LNCaP clone FGC (cell line): ENCODE data around the gene BNIP3.
"Not testable (repeated sequence)": the region's sequence is repeated elsewhere in the genome, so short reads cannot be mapped to it uniquely, and the experiment has no call there.

Source experiments
- DNase-seq: peaks from one replicate; pipeline ENCODE4 v3.0.0-alpha.2; 2011; ENCODE audit warnings: low read depth
- H3K4me3 ChIP-seq: 2 replicates; pipeline ENCODE4 v1.5.1; 2011; ENCODE audit warnings: mild to moderate bottlenecking, low read depth, low read length, control low read depth
- CTCF ChIP-seq: IDR thresholded peaks from 2 replicates; pipeline ENCODE4 v1.5.1; 2012; ENCODE audit warnings: mild to moderate bottlenecking; ENCODE audit not compliant: control insufficient read depth, insufficient read depth; ENCODE audit errors: extremely low read depth

BNIP3 gene

GRCh38 chr10:131996466-131997365 lies 15.0 kb upstream of the BNIP3 start:
- no peak for TF ChIP-seq CTCF
- no peak for DNase-seq
- no peak overlapping the region for H3K4me3 ChIP-seq

GRCh38 chr10:131994435-131994834 lies 12.7 kb upstream of the BNIP3 start:
- no peak for TF ChIP-seq CTCF
- no peak overlapping the region for H3K4me3 ChIP-seq
- no peak for DNase-seq

- no peak for DNase-seq
- H3K4me3 ChIP-seq = no peak overlapping the region
- TF ChIP-seq CTCF = no peak
Measured at GRCh38 chr10:131993275-131993674, 11.6 kb upstream of the BNIP3 start.

- no peak for DNase-seq
- no peak overlapping the region for H3K4me3 ChIP-seq
- TF ChIP-seq CTCF = no peak
Measured at GRCh38 chr10:131991726-131992125, 10.0 kb upstream of the BNIP3 start.

GRCh38 chr10:131987786-131988185 lies 6.1 kb upstream of the BNIP3 start:
- H3K4me3 ChIP-seq, DNase-seq: not testable (repeated sequence)

- H3K4me3 ChIP-seq, DNase-seq: not testable (repeated sequence)
Measured at GRCh38 chr10:131987301-131987700, 5.6 kb upstream of the BNIP3 start.

- not testable (repeated sequence) for DNase-seq
Measured at GRCh38 chr10:131986851-131987250, 5.1 kb upstream of the BNIP3 start.

GRCh38 chr10:131983780-131984179 lies 2.1 kb upstream of the BNIP3 start:
- TF ChIP-seq CTCF = no peak
- H3K4me3 ChIP-seq = no peak overlapping the region
- no peak for DNase-seq

More at GRCh38 chr10:131986851-131987250, 5.1 kb upstream of the BNIP3 start:
- H3K4me3 ChIP-seq = not testable (repeated sequence)
